SH-SY5Y (cell line): ENCODE results near the gene LRRTM3.

Experiments used
- GATA2 ChIP-seq: IDR thresholded peaks from 2 replicates; pipeline ENCODE4 v1.6.1; 2011; ENCODE audit warnings: mild to moderate bottlenecking, low read depth, low read length
- GATA3 ChIP-seq: IDR thresholded peaks from 2 replicates; pipeline ENCODE4 v1.6.1; 2011; ENCODE audit warnings: low read depth, mild to moderate bottlenecking, low read length, moderate library complexity

Gene LRRTM3

GRCh38 chr10:66927251-66927935 lies 1.6 kb downstream of the LRRTM3 start:
- no peak for TF ChIP-seq GATA2
- TF ChIP-seq GATA3 = no peak

DNA sequence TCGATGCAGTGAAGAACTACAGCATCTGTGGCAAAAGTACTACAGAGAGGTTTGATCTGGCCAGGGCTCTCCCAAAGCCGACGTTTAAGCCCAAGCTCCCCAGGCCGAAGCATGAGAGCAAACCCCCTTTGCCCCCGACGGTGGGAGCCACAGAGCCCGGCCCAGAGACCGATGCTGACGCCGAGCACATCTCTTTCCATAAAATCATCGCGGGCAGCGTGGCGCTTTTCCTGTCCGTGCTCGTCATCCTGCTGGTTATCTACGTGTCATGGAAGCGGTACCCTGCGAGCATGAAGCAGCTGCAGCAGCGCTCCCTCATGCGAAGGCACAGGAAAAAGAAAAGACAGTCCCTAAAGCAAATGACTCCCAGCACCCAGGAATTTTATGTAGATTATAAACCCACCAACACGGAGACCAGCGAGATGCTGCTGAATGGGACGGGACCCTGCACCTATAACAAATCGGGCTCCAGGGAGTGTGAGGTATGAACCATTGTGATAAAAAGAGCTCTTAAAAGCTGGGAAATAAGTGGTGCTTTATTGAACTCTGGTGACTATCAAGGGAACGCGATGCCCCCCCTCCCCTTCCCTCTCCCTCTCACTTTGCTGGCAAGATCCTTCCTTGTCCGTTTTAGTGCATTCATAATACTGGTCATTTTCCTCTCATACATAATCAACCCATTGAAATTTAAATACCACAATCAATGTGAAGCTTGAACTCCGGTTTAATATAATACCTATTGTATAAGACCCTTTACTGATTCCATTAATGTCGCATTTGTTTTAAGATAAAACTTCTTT lies 2.3 kb downstream of the LRRTM3 start:
- TF ChIP-seq GATA2 (no peak), GATA3 (no peak)

- TF ChIP-seq GATA2 (no peak), GATA3 (no peak)
These were observed 2.9 kb downstream of the LRRTM3 start for GRCh38 chr10:66928776-66929175.

GRCh38 chr10:66929375-66929774 lies 3.5 kb downstream of the LRRTM3 start:
- TF ChIP-seq GATA3 = no peak

GRCh38 chr10:66931340-66931948 lies 5.6 kb downstream of the LRRTM3 start:
- TF ChIP-seq GATA3 = no peak
- TF ChIP-seq GATA2 = no peak

- no peak for TF ChIP-seq GATA3
- no peak for TF ChIP-seq GATA2
These were observed 6.1 kb downstream of the LRRTM3 start for GRCh38 chr10:66931949-66932343.

DNA sequence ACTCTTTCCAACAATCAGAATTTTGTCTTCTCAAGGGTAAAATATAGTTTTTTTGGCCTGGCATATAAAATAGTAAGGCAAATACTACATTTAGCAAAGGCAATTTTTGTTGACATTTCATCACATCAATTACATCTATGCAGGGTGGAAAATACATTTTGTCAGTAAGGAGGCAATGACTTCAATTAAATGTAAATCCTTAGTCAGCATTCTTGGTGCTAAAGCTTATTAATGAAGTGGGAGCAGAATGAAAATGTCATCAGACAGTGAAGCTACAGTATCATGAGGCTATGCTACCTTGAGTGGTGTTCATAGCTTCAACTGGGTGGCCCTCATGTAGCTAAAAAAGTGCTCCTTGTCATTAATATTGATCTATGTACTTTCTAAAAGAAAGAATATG lies 8.9 kb downstream of the LRRTM3 start:
- no peak for TF ChIP-seq GATA3
- TF ChIP-seq GATA2 = no peak

- TF ChIP-seq GATA2 = no peak
- TF ChIP-seq GATA3 = no peak
These were observed 15.1 kb downstream of the LRRTM3 start for GRCh38 chr10:66940965-66941364.

GRCh38 chr10:66941491-66941890 lies 15.7 kb downstream of the LRRTM3 start:
- no peak for TF ChIP-seq GATA2
- TF ChIP-seq GATA3 = no peak

- TF ChIP-seq GATA2 (no peak), GATA3 (no peak)
These were observed 16.6 kb downstream of the LRRTM3 start for GRCh38 chr10:66942407-66942806.

DNA sequence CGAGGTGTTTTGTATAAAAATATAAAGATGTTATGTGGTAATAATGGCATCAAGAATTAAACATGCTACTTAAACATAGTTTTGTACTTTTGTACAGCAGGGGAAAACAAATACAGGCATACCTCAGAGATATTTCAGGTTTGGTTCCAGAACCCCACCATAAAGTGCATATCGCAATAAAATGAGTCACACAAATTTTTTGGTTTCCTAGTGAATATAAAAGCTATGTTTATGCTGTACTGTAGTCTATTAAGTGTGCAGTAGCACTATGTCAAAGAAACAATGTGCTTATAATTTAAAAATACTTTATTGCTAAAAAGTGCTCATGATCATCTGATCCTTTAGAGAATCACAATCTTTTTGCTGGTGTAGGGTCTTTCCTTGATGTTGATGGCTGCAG lies 17.8 kb downstream of the LRRTM3 start:
- no peak for TF ChIP-seq GATA3
- TF ChIP-seq GATA2 = no peak

DNA sequence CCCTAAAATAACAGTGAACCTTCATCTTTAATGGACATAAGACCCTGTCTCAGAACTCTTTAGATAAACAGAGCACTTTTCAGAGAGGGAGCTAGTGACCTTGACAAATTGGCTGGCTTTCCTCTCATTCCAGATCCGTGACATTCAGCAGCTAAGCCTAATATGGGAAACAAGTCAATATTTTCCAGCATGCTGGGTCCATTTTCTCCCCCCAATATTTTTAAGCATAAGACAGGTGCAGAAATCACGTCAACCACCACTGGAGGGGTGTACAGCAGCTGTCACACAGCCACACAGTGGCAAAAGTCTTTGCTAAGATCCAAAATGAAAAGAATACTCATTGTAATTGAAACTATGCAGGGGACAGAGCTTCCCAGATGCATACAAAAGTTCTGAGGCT lies 26.1 kb downstream of the LRRTM3 start:
- TF ChIP-seq GATA3 = no peak
- TF ChIP-seq GATA2 = no peak

- TF ChIP-seq GATA2 = no peak
- no peak for TF ChIP-seq GATA3
These were observed 32.6 kb downstream of the LRRTM3 start for GRCh38 chr10:66958466-66958865.

- no peak for TF ChIP-seq GATA2
- no peak for TF ChIP-seq GATA3
These were observed 39.1 kb downstream of the LRRTM3 start for GRCh38 chr10:66964946-66965345.
